GM18909 (cell line): Measurements from ENCODE around the gene ZNF768.

Source experiments
- ATAC-seq: cut with Tn5 transposase; IDR thresholded peaks from one replicate; pipeline ENCODE4 v1.9.1; 2021; ENCODE audit warnings: mild to moderate bottlenecking; ENCODE audit not compliant: unreplicated experiment, poor library complexity

Gene ZNF768

DNA sequence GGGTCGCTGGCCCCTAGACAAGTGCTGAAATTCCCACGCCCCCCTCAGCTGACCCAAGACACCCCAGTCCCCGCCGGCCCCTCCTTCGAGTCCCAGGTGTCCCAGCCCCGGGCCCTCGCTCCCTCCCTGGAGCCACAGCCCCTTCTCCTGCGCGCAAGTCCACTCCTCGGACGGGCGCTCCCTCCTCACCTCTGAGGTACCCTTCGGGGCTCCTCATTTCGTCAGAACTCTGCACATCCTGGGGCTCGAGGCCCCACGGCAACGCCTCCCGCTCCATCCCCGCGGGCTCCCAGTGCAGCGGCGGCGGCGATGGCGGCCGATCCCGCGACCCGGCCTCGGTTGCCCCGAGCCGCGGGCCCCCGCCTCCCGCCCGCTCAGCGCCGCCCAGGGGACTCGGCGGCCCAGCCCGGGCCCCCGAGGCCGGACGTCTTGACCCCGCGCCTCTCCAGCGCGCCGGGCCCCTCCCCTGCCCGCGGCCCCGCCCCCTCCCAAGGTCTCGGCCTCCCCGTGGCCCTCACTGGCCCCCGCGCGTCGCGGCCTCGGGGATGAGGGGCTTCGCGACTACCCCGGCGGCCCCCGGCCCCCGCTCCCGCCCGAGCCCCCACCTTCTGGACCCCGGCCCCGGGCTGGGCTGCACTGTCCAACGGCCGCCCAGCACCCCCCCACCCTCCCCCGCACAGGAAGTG lies at the start of gene ZNF768:
TSS of gene ZNF768 (minus strand) at position 430 of the 686 bp plus-strand sequence. CDS start at position 277, 153 bp downstream.
- ATAC-seq: peak; percentile 30

- ATAC-seq: no peak
These were observed 48.3 kb upstream of the ZNF768 start for GRCh38 chr16:30574678-30575077.

DNA sequence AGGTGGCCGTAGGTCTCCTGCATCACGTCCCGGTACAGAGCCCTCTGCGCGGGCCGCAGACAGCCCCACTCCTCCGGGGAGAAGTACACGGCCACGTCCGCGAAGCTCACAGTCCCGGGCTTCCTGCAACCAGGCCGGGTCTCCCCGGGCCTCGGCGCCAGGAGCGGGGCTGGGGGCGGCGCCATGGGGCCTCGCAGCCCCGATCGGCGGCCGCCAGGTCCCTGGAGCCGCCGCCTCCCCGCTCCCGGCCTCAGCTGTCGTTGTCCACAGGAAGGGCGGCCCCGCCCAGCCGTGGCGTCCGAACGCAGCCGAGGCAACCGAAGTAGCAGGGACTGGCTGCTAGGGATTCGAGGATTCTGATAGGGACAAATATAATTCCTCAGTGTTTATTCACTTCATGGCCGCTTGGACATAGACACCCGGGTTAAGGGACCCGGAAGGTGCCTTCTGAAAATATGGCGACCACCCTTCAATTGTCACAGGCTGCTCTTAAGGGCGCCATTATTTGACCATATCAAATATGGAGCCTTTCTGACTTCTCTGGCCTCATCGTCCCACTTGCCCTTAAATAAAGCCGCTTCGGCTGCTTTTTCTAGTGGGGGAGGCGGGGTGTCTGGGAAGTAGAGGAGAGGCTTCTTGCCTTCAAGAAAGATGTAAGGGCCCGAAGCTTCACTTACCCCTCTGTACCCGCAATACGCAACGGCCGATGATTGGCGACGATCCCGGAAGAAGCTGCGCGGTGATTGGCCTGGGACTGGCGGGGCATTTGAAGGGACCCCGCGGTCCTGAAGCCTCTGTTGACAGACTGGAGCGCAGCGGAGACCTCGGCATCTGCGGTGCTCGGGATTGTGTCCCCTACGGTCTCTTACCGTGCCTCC lies 45.3 kb upstream of the ZNF768 start, which contains the start of gene ZNF688:
TSS of gene ZNF688 (minus strand) at position 270 of the 878 bp plus-strand sequence. CDS start at position 185, 85 bp downstream.
- peak; percentile 77 for ATAC-seq

DNA sequence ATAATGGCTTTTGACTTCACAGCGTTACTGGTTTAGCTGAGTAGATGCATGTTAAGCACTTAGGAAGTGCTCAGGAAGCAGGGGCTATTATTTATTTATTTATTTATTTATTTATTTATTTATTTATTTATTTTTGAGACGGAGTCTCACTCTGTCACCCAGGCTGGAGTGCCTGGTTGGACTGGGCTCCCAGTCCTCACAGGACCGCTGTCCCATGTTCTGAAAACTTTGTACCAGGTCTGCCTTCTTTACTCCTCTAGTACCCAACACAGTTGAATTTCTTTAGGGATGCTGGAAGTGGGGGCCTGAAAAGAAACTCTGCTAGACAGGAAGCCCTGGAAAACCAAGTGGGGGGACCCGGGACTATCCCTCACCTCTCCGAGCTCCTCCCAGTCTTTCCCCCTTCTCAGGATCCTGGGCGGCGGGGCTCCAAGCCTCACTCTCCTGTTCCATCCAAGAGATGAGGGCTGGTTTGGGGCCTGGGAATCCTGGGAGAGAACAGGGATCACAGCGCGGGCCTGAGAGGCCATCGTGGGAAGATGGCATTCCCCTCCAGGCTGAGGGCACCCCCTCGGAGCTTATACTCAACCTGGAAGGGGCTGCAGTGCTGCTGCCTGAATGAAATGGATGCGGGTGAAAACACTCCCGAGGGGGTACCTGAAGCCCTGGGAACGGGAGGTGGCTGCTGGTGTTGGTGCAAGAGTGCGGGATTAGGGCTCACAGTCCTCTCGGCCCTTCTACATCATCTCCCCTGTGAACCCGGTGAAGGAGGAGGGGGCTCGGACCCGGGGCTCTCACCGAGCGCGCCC lies 44.5 kb upstream of the ZNF768 start:
- no peak for ATAC-seq

DNA sequence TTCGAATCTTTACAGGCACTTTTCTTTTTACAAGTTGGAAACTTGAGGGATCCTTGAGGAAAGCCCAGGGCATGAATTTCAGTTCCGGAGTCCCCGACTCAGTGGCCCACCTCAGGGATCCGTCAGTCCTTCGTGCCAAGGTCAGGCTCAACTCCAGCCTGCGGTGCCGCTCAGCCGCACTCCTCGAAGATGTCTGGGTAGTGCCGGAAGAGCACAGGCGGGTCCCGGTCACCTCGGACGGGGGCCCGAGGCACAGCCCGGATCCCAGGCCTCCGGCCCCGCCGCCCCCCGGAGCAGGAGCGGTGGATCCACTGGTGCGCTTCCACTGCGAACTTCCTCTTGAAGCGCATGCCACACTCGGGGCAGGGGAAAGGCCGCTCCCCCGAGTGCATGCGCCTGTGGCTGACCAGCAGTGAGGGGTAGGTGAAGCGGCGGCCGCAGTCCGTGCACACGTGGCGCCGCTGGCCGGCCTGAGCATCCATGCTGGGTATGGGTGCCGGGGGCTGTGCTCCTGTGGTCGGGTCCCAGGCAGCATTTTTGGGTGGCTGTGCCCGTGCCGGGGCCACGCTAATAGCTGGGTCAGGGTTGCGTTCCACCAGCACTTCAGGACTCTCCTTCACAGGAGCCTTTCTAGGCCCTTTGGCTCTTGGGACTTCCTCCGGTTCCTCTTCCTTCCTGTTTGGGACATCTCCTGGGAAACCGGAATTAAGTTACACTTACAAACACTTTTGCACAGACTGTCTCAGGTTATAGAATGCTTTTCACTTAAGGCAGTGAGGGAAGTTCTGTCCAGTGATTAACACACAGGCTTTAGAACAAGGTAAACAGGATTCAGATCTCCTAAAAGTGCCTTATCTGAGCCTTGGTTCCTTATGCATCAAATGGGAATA lies 43.6 kb upstream of the ZNF768 start:
- ATAC-seq: no peak

DNA sequence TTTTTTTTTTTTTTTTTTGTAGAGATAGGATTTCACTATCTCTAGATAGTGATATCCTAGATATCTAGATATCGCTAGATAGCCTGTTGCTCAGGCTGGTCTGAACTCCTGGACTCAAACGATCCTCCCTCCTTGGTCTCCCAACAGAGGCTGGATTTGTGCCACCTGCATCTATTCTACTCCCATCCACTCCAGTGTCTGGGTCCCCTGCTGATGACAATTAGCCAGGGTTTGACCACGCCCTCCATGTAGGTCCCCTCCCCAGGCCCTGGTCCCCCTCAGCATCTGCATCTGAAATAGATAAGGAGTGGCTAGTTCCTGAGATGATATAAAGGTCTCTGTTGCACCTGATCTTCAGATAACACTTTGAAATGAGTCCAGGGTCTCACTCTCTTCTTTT lies 42.9 kb upstream of the ZNF768 start:
- no peak for ATAC-seq

DNA sequence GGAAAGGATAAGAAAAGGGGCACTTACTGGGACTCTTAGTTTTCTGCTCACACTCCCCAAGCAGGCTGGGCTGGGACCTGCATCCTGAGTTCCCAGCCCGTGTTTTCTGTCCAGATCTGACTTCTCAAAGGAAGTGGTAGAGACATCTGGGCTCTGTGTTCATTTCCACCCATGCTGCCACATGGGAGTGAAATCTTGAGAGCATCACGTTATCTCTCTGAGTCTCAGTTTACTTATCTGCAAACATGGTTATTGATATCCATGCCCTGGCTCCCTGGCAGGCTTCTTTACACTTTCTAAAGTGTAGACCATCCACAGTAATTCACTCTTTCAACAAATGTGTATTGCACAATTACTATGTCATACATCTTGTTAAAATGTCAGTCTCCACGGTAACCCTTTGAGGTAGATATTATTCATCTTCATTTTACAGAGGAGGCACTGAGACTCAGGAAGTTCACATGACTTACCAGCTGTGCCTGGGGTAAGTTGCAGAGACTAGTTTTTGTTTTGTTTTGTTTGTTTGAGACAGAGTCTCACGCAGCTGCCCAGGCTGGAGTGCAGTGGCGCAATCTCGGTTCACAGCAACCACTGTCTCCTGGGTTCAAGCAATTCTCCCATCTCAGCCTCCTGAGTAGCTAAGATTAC lies 41.7 kb upstream of the ZNF768 start:
- no peak for ATAC-seq

- no peak for ATAC-seq
These were observed 41.0 kb upstream of the ZNF768 start for GRCh38 chr16:30567160-30567990.

DNA sequence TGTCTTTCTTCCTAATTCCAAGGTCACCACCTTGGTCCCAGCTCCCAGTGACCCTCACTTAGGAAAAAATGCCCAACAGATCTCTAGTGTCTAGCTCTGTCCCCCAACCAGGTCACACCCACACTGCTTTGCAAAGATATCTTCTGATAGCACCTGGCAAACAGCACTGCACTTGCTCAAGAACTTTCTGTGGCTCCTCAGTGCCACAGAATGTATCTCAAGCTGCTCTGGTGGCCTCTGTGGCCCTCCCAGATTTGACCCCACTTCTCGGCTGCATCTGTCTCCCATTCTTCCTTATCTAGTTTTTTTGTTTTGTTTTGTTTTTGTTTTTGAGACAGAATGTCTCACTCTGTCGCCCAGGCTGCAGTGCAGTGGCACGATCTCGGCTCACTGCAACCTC lies 40.2 kb upstream of the ZNF768 start:
- no peak for ATAC-seq

DNA sequence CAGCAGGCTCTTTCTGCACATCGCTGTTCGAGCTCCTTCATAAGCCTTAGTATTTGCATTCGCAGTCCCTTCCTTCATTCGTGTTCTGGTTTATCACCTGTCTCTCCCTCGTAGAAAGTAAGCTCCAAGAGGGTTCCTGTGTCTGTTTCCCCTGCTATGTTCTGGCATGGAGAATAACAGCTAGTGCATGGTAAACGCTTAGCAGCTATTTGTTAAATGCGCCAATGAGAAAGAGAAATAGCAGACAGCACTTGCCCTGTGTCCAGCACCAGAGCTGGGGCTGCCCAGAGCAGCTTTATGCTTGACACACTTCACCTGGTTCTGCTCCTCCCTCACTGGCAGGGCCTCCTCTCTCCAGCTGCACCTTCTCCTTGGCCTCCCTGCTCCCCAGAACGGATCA lies 39.6 kb upstream of the ZNF768 start:
- ATAC-seq: no peak

DNA sequence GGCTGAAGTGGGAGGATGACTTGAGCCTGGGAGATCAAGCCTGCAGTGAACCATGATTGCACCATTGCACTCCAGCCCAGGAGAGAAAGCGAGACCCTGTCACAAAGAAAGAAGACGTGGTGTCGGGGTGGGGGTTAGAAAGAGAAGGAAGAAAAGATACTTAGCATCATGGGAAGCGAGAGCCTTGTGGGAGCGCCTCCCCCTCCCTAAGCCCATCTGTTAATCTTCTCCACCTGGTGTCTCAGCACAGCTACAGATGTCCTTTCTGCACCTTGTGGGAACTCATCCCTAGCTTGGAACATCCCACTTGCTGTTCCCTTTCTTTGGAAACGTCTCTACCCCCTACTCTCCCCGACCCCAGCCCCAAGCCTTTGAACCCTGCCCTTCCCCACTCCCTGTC lies 39.2 kb upstream of the ZNF768 start:
- ATAC-seq: no peak

GRCh38 chr16:30562021-30562420 lies 35.7 kb upstream of the ZNF768 start:
- no peak for ATAC-seq

GRCh38 chr16:30561089-30561816 lies 34.9 kb upstream of the ZNF768 start:
- ATAC-seq: no peak

DNA sequence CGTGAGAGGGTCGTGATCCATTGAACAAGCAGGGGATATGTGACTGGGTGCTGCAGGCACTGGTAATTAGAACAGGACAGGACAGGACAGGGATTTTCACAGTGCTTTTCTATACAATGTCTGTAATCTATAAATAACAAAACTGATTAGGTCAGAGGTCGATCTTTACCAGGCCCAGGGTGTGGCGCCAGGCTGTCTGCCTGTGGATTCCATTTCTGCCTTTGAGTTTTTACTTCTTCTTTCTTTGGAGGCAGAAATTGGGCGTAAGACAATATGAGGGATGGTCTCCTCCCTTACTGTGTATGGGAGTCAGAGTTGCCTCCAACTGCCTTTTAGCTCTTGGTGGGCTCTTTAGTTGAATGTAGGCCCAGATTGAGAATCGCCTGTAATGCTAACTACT lies 33.3 kb upstream of the ZNF768 start:
- ATAC-seq: no peak

DNA sequence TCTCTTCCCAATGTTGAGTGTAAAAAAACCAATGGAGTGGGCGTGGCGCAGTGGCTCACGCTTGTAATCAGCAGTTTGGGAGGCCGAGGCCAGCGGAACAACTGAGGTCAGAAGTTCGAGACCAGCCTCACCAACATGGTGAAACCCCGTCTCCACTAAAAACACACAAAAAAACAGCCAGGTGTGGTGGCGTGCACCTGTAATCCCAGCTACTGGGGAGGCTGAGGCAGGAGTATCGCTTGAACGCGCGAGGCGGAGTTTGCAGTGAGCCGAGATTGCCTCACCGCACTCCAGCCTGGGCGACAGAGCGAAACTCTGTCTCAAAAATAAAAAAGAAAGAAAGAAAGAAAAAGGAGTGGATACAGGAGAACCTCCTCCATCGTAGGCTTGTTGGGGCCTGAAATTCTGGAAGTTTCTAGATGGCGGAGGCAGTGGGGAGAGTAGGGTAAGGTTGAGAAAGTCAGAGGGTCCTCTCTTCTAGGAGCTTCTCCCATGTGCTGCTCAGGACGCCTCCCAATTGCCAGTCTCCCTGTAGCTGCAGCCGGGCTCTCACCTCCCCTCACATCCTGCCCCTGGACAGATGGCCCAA lies 32.5 kb upstream of the ZNF768 start:
- ATAC-seq: no peak

GRCh38 chr16:30557957-30558788 lies 31.8 kb upstream of the ZNF768 start, which contains the start of gene ZNF764:
Gene ZNF764 (minus strand): TSS chr16:30558374. CDS start chr16:30558182, 192 bp downstream.
- peak; percentile 86 for ATAC-seq

DNA sequence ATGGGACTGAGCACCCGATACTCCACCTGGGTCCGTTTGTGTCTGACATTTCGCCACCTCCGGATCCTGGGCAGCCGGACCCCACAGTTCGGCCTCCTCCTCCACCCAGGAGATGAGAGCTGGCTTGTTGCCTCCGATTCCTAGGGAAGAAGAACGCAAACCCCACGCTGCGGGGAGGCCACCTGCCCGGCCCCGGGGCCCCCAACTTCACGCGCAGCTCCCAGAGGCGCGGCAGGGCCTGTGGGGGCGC lies 31.3 kb upstream of the ZNF768 start:
- ATAC-seq: peak; percentile 12
